ENCODE results near the gene CNTN6.

CNTN6 gene

DNA sequence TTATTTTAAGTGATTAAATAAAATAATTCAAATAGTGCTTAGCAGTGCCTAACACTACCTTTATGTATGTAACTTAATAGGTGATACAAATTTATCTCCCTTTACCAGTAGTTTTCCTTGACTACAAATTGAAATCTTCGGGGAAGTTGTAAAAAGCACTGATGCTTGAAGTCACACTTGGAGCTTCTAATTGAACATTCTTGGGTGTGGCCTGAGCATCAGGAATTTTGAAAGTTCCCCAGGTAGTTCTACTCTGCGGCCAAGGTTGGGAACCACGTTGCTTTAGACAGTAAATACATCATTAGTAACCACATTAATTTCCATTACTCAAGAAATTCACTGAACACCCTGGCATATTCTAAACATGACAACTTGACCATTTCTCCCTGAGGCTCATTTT is 351.4 kb downstream of the CNTN6 start:
- DNase-seq, result no peak

DNA sequence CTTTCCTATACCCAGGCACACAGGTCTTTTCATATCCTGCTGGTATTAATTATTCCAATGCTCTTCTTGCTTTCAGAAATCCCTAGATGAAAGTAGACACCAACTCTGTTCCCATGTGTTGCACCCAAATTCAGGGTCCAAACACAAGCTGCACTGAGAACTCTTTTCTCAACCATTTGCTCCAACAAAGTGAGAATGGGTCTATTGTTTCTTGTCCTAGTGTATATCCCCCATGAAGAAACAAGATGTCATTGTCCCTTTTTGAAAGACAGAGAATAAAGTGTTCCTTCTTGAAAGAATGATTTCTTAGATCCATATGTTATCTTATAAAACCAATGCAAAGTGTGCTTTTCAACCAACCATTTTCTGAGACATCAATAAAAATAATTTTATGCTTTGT is 353.7 kb downstream of the CNTN6 start:
- no peak for DNase-seq

DNA sequence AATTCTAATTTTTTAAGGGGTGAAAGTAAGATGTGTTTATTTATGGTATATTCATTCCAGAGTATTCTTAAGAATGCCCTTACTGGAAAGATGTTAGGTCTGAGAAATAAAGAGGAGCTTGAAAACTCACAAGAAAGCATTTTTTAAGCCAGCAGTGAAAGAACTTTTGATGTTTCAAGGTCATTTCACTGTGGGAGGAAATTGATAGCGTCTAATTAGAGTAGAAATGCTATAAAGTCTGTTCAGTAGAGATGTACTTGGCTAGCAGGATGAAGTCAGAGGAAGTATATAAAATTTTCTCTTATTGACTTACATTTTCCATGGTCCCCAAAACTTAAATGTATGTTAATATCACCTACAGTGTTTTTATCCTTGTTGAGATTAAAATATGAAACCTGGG is 354.6 kb downstream of the CNTN6 start:
- DNase-seq, result no peak

DNA sequence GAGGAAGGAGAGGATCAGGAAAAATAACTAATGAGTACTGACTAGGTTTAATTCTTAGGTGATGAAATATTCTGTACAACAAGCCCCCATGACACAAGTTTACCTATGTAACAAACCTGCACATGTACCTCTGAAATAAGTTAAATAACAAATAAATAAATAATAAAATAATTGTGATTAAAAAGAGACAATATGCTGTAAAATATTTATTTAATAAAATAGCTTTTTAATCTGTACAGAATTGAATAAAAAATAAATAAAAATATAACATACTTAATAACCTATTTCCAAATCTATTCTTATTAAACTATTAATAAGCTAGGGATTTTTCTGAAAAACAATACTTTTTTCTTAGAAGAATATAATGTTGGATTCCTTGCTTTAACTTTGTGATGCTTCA is 355.6 kb downstream of the CNTN6 start:
- DNase-seq, result no peak

Data from NCI-H187 treated with DMSO at 0.1 percent for 48 hours (cell line).